MCF 10A (cell line): ENCODE data around the gene LRRC10B. TPM values are rescaled to one million over a fixed set of nuclear protein-coding genes. Genes with fewer than 3 reads are reported as not detected.

Experiments
- BruUV-seq: library from RNA; stranded (reverse); fragments of 400-500 nt; replicated peaks from 2 replicates; lab custom pipeline; 2021; lab: Mats Ljungman, UMichigan
- CTCF ChIA-PET: fragments of 300-600 bp; sonication (Branson Sonifier 250); formaldehyde crosslinking; extraction: SDS; loops from one replicate; lab custom pipeline; 2021; ENCODE audit warnings: antibody characterized with exemption, inconsistent platforms; lab: Yijun Ruan, JAX
- POLR2A ChIA-PET: fragments of 300-600, 350-650 bp; sonication (Branson Sonifier 250); formaldehyde crosslinking; extraction: SDS; loops from one replicate; lab custom pipeline; 2020; ENCODE audit warnings: antibody characterized with exemption, inconsistent platforms; lab: Yijun Ruan, JAX
- DNase-seq: peaks from one replicate; pipeline ENCODE4 v3.0.0-alpha.2; 2018; ENCODE audit not compliant: unreplicated experiment
- H3K27ac Mint-ChIP-seq: one replicate; pipeline ENCODE4 v1.8.0; 2022; ENCODE audit warnings: mild to moderate bottlenecking, low read depth, mixed read lengths; ENCODE audit not compliant: unreplicated experiment
- H3K27me3 Mint-ChIP-seq: one replicate; pipeline ENCODE4 v1.8.0; 2022; ENCODE audit warnings: mixed read lengths; ENCODE audit not compliant: insufficient read depth, unreplicated experiment
- H3K36me3 Mint-ChIP-seq: one replicate; pipeline ENCODE4 v1.8.0; 2022; ENCODE audit warnings: mild to moderate bottlenecking, moderate library complexity, mixed read lengths; ENCODE audit not compliant: insufficient read depth, unreplicated experiment
- H3K4me1 Mint-ChIP-seq: one replicate; pipeline ENCODE4 v1.8.0; 2022; ENCODE audit warnings: mixed read lengths; ENCODE audit not compliant: insufficient read depth, unreplicated experiment
- H3K4me3 Mint-ChIP-seq: one replicate; pipeline ENCODE4 v1.8.0; 2022; ENCODE audit warnings: mild to moderate bottlenecking, moderate library complexity, mixed read lengths; ENCODE audit not compliant: unreplicated experiment
- H3K9me3 Mint-ChIP-seq: one replicate; pipeline ENCODE4 v1.8.0; 2022; ENCODE audit warnings: mixed read lengths; ENCODE audit not compliant: unreplicated experiment
- intact Hi-C: fragments of 100-400 bp; cut with micrococcal nuclease; formaldehyde crosslinking; loops from 2 replicates; pipeline ENCODE4 v1.14.1; 2022
- total RNA-seq: library from RNA; stranded (reverse); gene quantifications from 2 replicates; pipeline ENCODE4 v1.2.3, GENCODE V29; 2022
- TF ChIP-seq, protein P1 (sequence below): fragments of 200-600 bp; IDR thresholded peaks from one replicate; pipeline ENCODE4 v1.8.0; 2022; ENCODE audit warnings: antibody characterized with exemption, mild to moderate bottlenecking; ENCODE audit not compliant: unreplicated experiment

The LRRC10B gene
- total RNA-seq, 1 experiment from 2014 or later = not detected

GRCh38 chr11:61518032-61518795 is 9.7 kb downstream of the LRRC10B start:
- Mint-ChIP-seq H3K36me3 (no peaks in the 10 kb centered on the region), H3K27me3 (no peaks in the 10 kb centered on the region), H3K9me3 (no peaks in the 10 kb centered on the region), H3K27ac (no peak overlapping the region), H3K4me3 (no peak overlapping the region), H3K4me1 (no peaks in the 10 kb centered on the region)
- no TSS peak for BruUV-seq
- CTCF ChIA-PET = interaction anchor here (0.6 to 4.3 kb wide), 29 partner anchors 10 to 603 kb away, joined by 3 to 80 read pairs (median 11); partner anchors contain the start of gene LRRC10B
- POLR2A ChIA-PET = no interaction called here
- intact Hi-C loops = no loop called here
- TF ChIP-seq, protein P1, sequence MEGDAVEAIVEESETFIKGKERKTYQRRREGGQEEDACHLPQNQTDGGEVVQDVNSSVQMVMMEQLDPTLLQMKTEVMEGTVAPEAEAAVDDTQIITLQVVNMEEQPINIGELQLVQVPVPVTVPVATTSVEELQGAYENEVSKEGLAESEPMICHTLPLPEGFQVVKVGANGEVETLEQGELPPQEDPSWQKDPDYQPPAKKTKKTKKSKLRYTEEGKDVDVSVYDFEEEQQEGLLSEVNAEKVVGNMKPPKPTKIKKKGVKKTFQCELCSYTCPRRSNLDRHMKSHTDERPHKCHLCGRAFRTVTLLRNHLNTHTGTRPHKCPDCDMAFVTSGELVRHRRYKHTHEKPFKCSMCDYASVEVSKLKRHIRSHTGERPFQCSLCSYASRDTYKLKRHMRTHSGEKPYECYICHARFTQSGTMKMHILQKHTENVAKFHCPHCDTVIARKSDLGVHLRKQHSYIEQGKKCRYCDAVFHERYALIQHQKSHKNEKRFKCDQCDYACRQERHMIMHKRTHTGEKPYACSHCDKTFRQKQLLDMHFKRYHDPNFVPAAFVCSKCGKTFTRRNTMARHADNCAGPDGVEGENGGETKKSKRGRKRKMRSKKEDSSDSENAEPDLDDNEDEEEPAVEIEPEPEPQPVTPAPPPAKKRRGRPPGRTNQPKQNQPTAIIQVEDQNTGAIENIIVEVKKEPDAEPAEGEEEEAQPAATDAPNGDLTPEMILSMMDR = no peak
- no peak for DNase-seq

DNA sequence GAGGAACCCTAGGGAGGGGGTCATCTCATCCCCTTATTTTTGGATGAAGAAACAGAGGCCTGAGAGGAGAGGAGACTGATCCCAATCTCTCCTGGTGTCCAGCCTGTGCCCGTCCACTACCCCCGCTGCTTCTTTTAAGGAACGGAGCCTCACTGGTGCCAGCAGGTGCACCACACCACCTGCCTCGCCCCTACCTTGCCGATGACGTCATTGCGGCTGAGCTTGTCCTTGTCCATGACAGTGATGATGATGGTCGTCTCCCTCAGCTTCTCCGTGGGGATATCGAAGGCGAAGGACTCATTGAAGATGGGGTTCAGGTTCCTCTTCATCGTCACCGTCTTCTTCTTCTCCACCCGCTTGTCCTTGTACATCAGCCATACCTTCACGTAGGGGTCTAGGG is 14.3 kb downstream of the LRRC10B start:
- DNase-seq = no peak
- Mint-ChIP-seq H3K27ac (no peak overlapping the region), H3K4me3 (no peak overlapping the region), H3K36me3 (no peaks in the 10 kb centered on the region), H3K9me3 (no peaks in the 10 kb centered on the region), H3K27me3 (no peaks in the 10 kb centered on the region), H3K4me1 (no peaks in the 10 kb centered on the region)
- BruUV-seq = no TSS peak
- ChIA-PET CTCF (interaction anchor here (0.6 to 3.1 kb wide), 6 partner anchors 8 to 1643 kb away, joined by 3 to 15 read pairs (median 6); no protein-coding TSS in a partner anchor), POLR2A (no interaction called here)
- TF ChIP-seq, protein P1 = no peak
- intact Hi-C loops = no loop called here

DNA sequence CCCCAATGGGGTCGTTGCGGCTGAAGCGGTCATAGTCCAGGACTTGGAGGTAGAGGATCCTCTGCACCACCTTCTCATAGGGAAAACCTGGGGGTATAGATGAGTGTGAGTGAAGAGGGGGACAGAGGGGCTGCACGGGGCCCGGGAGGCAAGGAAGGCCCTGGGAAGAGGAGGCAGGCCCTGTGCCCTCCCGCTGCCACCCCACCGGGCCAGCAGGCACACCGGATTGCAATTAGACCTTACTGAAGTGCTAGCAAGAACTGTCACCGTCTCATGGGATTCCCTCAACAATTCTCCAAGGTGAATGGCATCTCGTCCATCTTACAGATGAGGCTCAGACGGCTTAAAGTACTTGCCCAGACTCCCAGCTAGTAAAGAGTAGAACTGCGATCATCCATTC is 15.9 kb downstream of the LRRC10B start:
- no peaks in the 10 kb centered on the region for H3K27me3 Mint-ChIP-seq
- CTCF ChIA-PET = interaction anchor here (1.5 kb wide), 1 partner anchor 114 kb away, joined by 4 read pairs; no protein-coding TSS in a partner anchor
- no TSS peak for BruUV-seq

More for the DNA sequence above, 15.9 kb downstream of the LRRC10B start:
- POLR2A ChIA-PET = no interaction called here
- H3K36me3 Mint-ChIP-seq = no peaks in the 10 kb centered on the region
- no peak overlapping the region for H3K4me3 Mint-ChIP-seq
- no peak overlapping the region for H3K27ac Mint-ChIP-seq
- TF ChIP-seq, protein P1 = no peak
- intact Hi-C loops = no loop called here
- peaks cover 5% of the 10 kb centered on the region for H3K4me1 Mint-ChIP-seq
- no peaks in the 10 kb centered on the region for H3K9me3 Mint-ChIP-seq
- no peak for DNase-seq
